ENCODE measurements around the gene RNF183.
"Not testable (repeated sequence)": the region's sequence is repeated elsewhere in the genome, so short reads cannot be mapped to it uniquely, and the experiment has no call there.

Gene RNF183

GRCh38 chr9:113317777-113318176 lies 14.6 kb upstream of the RNF183 start:
- DNase-seq (ENCODE audit: low read depth in 2 of 2, low spot score in 1 of 2): no peak

DNA sequence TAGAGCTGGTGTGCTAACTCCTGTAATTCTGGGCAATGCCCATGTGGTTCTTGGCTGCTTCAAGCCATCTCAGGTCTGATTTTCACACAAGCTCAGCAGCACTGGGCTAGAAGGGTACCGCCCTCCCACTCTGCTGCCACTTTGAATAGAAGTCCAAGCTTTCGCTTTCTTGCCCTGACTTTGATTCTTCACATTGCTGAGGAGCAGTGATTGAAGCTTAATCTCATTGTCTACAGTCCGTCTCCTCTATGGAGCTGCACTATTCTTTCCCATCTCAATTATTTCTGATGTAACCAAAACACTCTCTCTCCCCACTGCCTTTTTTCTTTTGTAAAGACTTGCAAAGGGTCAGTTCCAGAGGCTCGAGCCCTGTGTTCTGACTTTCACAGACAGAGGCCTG lies 12.9 kb upstream of the RNF183 start:
- DNase-seq (ENCODE audit: low read depth in 2 of 2, low spot score in 1 of 2): no peak

GRCh38 chr9:113315231-113315630 lies 12.1 kb upstream of the RNF183 start:
- DNase-seq (ENCODE audit: low read depth in 2 of 2, low spot score in 1 of 2): no peak

DNA sequence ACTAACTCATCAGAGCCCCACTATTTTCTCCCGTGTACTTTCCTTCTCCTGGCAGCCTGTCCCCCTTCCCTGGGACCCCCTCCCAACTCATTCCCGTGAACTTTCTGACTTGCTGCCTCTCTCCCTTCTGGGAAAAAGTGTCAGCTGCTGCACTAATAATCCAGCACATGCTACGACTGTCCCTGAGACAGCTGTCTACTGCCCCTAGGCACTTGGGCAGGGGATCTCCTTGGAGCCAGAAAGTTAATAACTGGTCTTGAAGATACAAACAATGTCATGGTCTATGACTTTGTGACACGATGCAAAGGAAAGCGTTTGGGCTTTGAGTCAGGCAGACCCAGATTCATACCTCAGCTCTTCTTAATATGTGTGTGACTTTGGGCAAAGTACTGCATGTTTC lies 10.1 kb upstream of the RNF183 start:
- no peak for DNase-seq (ENCODE audit: low read depth in 2 of 2, low spot score in 1 of 2)

GRCh38 chr9:113311961-113312360 lies 8.8 kb upstream of the RNF183 start:
- DNase-seq (ENCODE audit: low read depth in 2 of 2, low spot score in 1 of 2): no peak

DNA sequence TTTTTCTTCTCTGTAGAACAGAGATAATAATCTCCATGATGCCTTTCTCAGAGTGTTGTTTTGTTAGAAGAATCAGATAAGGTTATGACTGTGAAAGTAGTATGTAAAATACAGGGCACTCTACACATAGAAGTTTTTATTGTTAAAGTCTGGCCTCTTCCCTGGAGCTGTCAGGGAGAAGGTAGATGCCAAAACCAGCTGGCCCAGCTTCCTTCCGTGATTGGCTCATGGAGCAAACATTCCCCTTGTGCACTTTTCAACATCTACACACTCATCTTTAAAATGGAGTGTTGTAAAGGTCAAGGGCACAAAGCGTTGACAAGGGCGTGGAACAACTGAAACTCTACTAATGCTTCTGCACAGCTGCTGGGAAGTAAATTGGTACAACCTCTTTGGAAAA lies 7.4 kb upstream of the RNF183 start:
- DNase-seq (ENCODE audit: low read depth in 2 of 2, low spot score in 1 of 2): no peak

DNA sequence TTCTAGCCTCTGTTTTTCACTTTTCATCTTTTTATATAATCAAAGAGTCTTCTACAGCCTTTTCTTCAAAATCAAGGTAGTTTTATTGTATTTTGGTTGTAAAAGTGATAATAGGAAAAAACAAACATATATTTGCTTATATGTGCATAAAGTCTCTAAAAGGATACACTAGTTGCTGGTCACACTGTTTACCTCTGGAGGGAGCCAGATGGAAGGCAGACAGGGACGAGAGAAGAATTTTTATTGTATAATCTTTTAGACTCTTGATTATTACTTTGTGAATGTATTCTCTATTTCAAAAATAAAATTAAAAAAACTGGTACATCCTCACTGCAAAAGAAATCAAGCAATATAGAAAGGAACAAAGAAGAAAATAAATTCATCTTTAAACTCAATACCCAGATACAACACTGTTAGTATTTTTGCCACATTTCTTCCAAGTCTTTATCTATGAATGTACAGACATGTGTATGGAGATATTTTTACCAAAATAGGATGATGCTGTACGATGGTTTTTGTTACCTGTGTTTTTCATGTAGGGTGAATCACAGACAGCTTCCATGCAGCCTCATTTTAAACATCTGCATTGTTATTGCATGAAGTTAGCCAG lies 6.1 kb upstream of the RNF183 start:
- DNase-seq (ENCODE audit: low read depth in 2 of 2, low spot score in 1 of 2): no peak

- DNase-seq (ENCODE audit: low read depth in 2 of 2, low spot score in 1 of 2): no peak
Measured at GRCh38 chr9:113307396-113307975, 4.3 kb upstream of the RNF183 start.

DNA sequence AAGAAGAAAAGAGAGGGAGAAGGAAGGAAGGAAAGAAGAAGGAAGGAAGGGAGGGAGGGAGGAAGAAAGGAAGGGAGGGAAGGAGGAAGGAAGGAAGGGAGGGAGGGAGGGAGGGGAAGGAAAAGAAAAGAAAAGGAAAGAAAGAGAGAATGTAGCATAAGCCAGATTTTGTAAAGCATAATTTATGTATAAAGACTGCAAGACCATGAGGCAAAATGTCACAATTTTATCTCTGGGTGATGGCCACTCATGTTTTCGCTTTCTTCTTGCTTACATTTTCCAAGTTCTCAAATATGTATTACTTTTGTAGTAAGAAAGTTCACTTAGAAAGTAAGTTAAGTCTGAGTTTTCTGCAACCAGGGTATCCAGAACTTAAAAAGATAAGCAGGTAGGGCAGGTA lies 3.4 kb upstream of the RNF183 start:
- DNase-seq (ENCODE audit: low read depth in 2 of 2, low spot score in 1 of 2): no peak

DNA sequence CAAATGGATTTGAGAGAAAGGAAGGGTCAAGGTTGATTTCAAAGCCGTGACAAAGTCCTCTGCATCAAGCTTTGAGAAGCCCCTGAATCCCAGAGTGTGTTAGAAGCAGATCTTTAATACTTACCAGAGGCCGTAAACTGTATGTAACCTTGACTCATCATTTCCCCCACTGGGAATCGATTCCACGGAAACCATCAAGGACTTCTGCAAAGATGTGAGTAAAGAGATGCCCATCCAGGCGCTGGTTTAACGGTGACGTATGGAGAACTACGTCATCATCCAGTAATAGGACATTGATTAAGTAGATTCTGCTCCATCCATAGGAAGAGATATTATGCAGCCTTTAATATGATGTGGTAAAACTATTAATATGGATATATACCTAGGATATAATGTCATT lies 1.6 kb downstream of the RNF183 start:
- DNase-seq (ENCODE audit: low read depth in 2 of 2, low spot score in 1 of 2): no peak

- DNase-seq (ENCODE audit: low read depth in 2 of 2, low spot score in 1 of 2): no peak
Measured at GRCh38 chr9:113299800-113300292, 3.3 kb downstream of the RNF183 start.

GRCh38 chr9:113298924-113299770 lies 4.0 kb downstream of the RNF183 start:
- no peak for DNase-seq (ENCODE audit: low read depth in 2 of 2, low spot score in 1 of 2)

DNA sequence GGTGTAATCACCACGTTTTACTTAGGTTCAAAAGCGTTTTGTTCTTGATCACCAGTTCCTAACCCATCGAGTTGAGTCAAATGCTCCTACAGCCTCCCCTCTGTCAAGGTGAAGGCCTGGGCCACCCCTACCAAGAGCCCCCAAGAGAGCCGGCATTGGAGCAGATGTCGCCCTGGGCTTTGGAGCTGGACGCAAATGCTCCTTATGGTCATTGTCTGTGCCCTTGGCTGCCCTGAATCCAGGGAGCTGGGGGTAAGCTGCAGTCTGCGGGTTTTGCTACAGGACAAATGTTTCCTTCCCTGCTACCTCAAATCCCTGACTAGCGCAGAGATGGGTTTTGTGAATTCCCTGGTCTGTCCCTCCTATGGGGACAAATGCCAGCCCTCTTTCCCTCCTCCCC lies 4.9 kb downstream of the RNF183 start:
- no peak for DNase-seq (ENCODE audit: low read depth in 2 of 2, low spot score in 1 of 2)

- DNase-seq (ENCODE audit: low read depth in 2 of 2, low spot score in 1 of 2): no peak
Measured at GRCh38 chr9:113296796-113297558, 6.2 kb downstream of the RNF183 start.

- not testable (repeated sequence) for DNase-seq (ENCODE audit: low read depth in 2 of 2, low spot score in 1 of 2)
Measured at GRCh38 chr9:113296247-113296646, 6.9 kb downstream of the RNF183 start.

DNA sequence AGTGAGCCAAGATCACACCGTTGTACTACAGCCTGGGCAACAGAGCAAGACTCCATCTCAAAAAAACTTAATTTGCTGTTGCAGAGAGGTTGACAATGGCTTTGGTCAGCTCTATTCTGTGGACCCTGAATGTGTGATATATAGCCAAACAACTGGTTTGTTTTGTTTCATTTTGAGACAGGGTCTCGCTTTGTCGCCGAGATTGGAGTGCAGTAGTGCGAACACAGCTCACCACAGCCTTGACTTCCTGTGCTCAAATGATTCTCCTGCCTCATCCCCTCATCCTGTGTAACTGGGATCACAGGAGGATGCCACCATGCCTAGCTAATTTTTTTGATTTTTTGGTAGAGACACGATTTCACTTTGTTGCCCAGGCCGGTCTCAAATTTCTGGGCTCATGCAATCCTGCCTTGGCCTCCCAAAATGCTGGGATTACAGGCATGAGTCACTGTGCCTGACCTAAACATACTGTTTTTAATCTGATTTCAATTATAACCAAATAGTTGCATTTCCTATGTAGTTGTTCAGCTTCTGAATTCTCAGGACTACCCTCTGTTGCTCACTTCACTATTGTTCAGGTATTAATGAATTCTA lies 9.8 kb downstream of the RNF183 start:
- DNase-seq (ENCODE audit: low read depth in 2 of 2, low spot score in 1 of 2): no peak

- no peak for DNase-seq (ENCODE audit: low read depth in 2 of 2, low spot score in 1 of 2)
Measured at GRCh38 chr9:113290052-113290607, 13.0 kb downstream of the RNF183 start.

GRCh38 chr9:113289091-113289490 lies 14.1 kb downstream of the RNF183 start:
- no peak for DNase-seq (ENCODE audit: low read depth in 2 of 2, low spot score in 1 of 2)

GRCh38 chr9:113281356-113281755 lies 21.8 kb downstream of the RNF183 start:
- DNase-seq (ENCODE audit: low read depth in 2 of 2, low spot score in 1 of 2): no peak

- DNase-seq (ENCODE audit: low read depth in 2 of 2, low spot score in 1 of 2): no peak
Measured at GRCh38 chr9:113278840-113279239, 24.3 kb downstream of the RNF183 start.
